MCF 10A (cell line): Measurements from ENCODE around the gene HEPACAM2. TPM values are rescaled to one million over a fixed set of nuclear protein-coding genes. Genes with fewer than 3 reads are reported as not detected.

ENCODE experiments used
- BruUV-seq: library from RNA; stranded (reverse); fragments of 400-500 nt; replicated peaks from 2 replicates; lab custom pipeline; 2021; lab: Mats Ljungman, UMichigan
- CTCF ChIA-PET: fragments of 300-600 bp; sonication (Branson Sonifier 250); formaldehyde crosslinking; extraction: SDS; loops from one replicate; lab custom pipeline; 2021; ENCODE audit warnings: antibody characterized with exemption, inconsistent platforms; lab: Yijun Ruan, JAX
- POLR2A ChIA-PET: fragments of 300-600, 350-650 bp; sonication (Branson Sonifier 250); formaldehyde crosslinking; extraction: SDS; loops from one replicate; lab custom pipeline; 2020; ENCODE audit warnings: antibody characterized with exemption, inconsistent platforms; lab: Yijun Ruan, JAX
- DNase-seq: peaks from one replicate; pipeline ENCODE4 v3.0.0-alpha.2; 2018; ENCODE audit not compliant: unreplicated experiment
- H3K27ac Mint-ChIP-seq: one replicate; pipeline ENCODE4 v1.8.0; 2022; ENCODE audit warnings: mild to moderate bottlenecking, low read depth, mixed read lengths; ENCODE audit not compliant: unreplicated experiment
- H3K27me3 Mint-ChIP-seq: one replicate; pipeline ENCODE4 v1.8.0; 2022; ENCODE audit warnings: mixed read lengths; ENCODE audit not compliant: insufficient read depth, unreplicated experiment
- H3K36me3 Mint-ChIP-seq: one replicate; pipeline ENCODE4 v1.8.0; 2022; ENCODE audit warnings: mild to moderate bottlenecking, moderate library complexity, mixed read lengths; ENCODE audit not compliant: insufficient read depth, unreplicated experiment
- H3K4me1 Mint-ChIP-seq: one replicate; pipeline ENCODE4 v1.8.0; 2022; ENCODE audit warnings: mixed read lengths; ENCODE audit not compliant: insufficient read depth, unreplicated experiment
- H3K4me3 Mint-ChIP-seq: one replicate; pipeline ENCODE4 v1.8.0; 2022; ENCODE audit warnings: mild to moderate bottlenecking, moderate library complexity, mixed read lengths; ENCODE audit not compliant: unreplicated experiment
- H3K9me3 Mint-ChIP-seq: one replicate; pipeline ENCODE4 v1.8.0; 2022; ENCODE audit warnings: mixed read lengths; ENCODE audit not compliant: unreplicated experiment
- intact Hi-C: fragments of 100-400 bp; cut with micrococcal nuclease; formaldehyde crosslinking; loops from 2 replicates; pipeline ENCODE4 v1.14.1; 2022
- total RNA-seq: library from RNA; stranded (reverse); gene quantifications from 2 replicates; pipeline ENCODE4 v1.2.3, GENCODE V29; 2022
- TF ChIP-seq, protein P1 (sequence below): fragments of 200-600 bp; IDR thresholded peaks from one replicate; pipeline ENCODE4 v1.8.0; 2022; ENCODE audit warnings: antibody characterized with exemption, mild to moderate bottlenecking; ENCODE audit not compliant: unreplicated experiment

Gene HEPACAM2
- total RNA-seq, 1 experiment from 2014 or later = not detected

DNA sequence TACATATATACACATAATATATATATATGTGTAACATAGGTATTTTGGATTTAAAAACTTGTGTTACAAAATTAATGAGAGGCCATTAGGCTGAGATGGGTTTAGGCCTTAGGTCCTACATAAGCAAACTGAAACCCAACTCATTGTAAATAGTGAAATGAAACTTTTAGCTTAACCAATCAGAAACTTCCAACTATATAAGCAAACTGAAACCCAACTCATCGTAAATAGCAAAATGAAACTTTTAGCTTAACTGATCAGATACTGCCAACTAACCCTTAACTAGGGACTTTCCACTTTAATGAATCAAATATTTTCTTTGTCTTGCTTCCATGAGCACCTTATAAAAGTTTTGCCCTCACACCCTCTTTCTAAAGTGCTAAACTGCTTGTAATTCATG lies 60.8 kb downstream of the HEPACAM2 start:
- no peak overlapping the region for H3K4me3 Mint-ChIP-seq
- H3K27ac Mint-ChIP-seq = no peak overlapping the region
- TF ChIP-seq, protein P1, sequence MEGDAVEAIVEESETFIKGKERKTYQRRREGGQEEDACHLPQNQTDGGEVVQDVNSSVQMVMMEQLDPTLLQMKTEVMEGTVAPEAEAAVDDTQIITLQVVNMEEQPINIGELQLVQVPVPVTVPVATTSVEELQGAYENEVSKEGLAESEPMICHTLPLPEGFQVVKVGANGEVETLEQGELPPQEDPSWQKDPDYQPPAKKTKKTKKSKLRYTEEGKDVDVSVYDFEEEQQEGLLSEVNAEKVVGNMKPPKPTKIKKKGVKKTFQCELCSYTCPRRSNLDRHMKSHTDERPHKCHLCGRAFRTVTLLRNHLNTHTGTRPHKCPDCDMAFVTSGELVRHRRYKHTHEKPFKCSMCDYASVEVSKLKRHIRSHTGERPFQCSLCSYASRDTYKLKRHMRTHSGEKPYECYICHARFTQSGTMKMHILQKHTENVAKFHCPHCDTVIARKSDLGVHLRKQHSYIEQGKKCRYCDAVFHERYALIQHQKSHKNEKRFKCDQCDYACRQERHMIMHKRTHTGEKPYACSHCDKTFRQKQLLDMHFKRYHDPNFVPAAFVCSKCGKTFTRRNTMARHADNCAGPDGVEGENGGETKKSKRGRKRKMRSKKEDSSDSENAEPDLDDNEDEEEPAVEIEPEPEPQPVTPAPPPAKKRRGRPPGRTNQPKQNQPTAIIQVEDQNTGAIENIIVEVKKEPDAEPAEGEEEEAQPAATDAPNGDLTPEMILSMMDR = no peak
- H3K36me3 Mint-ChIP-seq = no peaks in the 10 kb centered on the region
- POLR2A ChIA-PET = no interaction called here
- CTCF ChIA-PET = no interaction called here
- no TSS peak for BruUV-seq
- intact Hi-C loops = no loop called here
- peaks cover 68% of the 10 kb centered on the region for H3K27me3 Mint-ChIP-seq
- DNase-seq = no peak
- peaks cover 30% of the 10 kb centered on the region for H3K9me3 Mint-ChIP-seq
- H3K4me1 Mint-ChIP-seq = no peaks in the 10 kb centered on the region

DNA sequence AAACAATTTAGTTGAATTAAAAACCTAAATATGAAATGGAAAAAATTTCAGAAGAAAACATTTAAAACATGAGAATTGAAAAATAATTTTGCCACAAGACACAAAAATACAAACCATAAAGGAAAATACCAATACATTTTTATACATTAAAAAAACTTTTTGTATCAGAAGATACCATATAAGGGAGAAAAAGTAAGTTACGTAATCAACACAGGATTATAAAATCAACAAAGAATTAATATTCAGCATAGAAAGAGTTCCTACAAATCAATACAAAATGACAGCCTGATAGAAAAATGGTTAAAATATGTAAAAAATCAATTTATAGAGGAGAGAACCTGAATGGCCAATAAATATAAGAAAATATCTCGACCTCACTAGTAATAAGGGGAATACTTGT lies 61.5 kb downstream of the HEPACAM2 start:
- DNase-seq = no peak
- BruUV-seq = no TSS peak
- CTCF ChIA-PET = no interaction called here
- H3K27me3 Mint-ChIP-seq = peaks cover 68% of the 10 kb centered on the region
- H3K4me1 Mint-ChIP-seq = no peaks in the 10 kb centered on the region
- no peaks in the 10 kb centered on the region for H3K36me3 Mint-ChIP-seq
- H3K9me3 Mint-ChIP-seq = peaks cover 30% of the 10 kb centered on the region
- POLR2A ChIA-PET = no interaction called here
- TF ChIP-seq, protein P1 = no peak
- intact Hi-C loops = no loop called here
- no peak overlapping the region for H3K4me3 Mint-ChIP-seq
- H3K27ac Mint-ChIP-seq = no peak overlapping the region

DNA sequence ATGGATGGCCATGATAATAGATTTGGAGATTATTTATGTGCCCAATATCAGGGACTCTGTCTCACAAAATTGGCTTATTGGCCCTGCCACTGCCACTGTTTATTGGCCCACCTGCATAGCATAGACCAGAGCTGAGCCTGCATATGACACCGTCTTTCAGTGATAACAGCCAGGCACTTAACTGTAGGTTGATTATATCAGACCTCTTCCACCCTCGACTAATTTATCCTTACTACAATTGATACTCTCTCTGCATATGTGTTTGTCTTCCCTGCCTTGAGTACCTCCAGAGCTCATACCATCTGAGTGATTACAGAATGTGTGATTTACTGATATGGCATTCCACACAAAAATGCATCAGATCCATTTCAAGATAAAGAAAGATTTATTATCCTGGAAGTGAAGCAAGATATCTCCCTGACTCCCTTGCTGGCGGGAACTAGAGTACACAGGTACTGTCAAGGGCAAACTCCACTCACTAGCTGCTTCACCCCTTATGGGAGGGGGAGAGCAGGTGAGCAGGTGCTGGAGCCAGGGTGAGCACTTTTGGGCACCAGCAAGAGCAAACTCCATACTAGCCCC lies 65.0 kb downstream of the HEPACAM2 start:
- no peak overlapping the region for H3K27ac Mint-ChIP-seq
- intact Hi-C loops = no loop called here

DNA sequence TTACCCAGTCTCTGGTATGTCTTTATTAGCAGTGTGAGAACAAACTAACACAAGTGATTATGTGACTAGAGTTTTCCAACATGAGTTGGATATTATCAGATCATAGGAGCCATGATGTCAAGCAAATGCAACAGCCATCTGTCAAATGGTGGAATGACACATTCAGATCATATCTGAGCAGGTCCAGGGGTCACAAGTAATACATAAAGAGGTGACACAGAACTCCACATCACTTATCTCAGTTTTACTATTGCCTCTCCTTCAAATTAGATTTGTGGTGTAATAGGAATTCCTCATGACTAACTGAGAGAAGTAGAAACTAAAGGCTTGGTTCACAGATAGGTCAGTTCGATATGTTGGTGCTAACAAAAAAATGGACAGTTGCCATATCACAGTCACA lies 65.9 kb downstream of the HEPACAM2 start:
- ChIA-PET POLR2A (no interaction called here), CTCF (interaction anchor here (0.6 kb wide), 1 partner anchor 11 kb away, joined by 4 read pairs; no protein-coding TSS in a partner anchor)
- H3K27ac Mint-ChIP-seq = no peak overlapping the region
- no peaks in the 10 kb centered on the region for H3K36me3 Mint-ChIP-seq
- BruUV-seq = no TSS peak
- H3K4me1 Mint-ChIP-seq = peaks cover 5% of the 10 kb centered on the region
- peaks cover 25% of the 10 kb centered on the region for H3K27me3 Mint-ChIP-seq
- TF ChIP-seq, protein P1 = no peak
- H3K4me3 Mint-ChIP-seq = no peak overlapping the region
- DNase-seq = no peak
- H3K9me3 Mint-ChIP-seq = peaks cover 11% of the 10 kb centered on the region
- intact Hi-C loops = no loop called here

More for the DNA sequence above, 65.0 kb downstream of the HEPACAM2 start:
- H3K4me3 Mint-ChIP-seq = no peak overlapping the region
- ChIA-PET POLR2A (interaction anchor here (1.0 kb wide), 1 partner anchor 43 kb away, joined by 3 read pairs; the partner anchor contains the start of gene SAMD9), CTCF (no interaction called here)
- BruUV-seq = no TSS peak
- DNase-seq = no peak
- peaks cover 4% of the 10 kb centered on the region for H3K4me1 Mint-ChIP-seq
- peaks cover 11% of the 10 kb centered on the region for H3K9me3 Mint-ChIP-seq
- H3K36me3 Mint-ChIP-seq = no peaks in the 10 kb centered on the region
- TF ChIP-seq, protein P1 = no peak
- peaks cover 33% of the 10 kb centered on the region for H3K27me3 Mint-ChIP-seq
